ENCODE measurements around the gene CD99L2. TPM values are rescaled to one million over a fixed set of nuclear protein-coding genes. Genes with fewer than 3 reads are reported as not detected.
"Not testable (repeated sequence)": the region's sequence is repeated elsewhere in the genome, so short reads cannot be mapped to it uniquely, and the experiment has no call there.

The CD99L2 gene
- total RNA-seq, 1 experiment from 2014 or later, result 43.3 TPM

- no peak for DNase-seq (ENCODE audit: low spot score)
Observed at GRCh38 chrX:150897421-150898320, 797 bp downstream of the CD99L2 start.

- DNase-seq (ENCODE audit: low spot score), result no peak
Observed at GRCh38 chrX:150896632-150897031, 1.8 kb downstream of the CD99L2 start.

DNA sequence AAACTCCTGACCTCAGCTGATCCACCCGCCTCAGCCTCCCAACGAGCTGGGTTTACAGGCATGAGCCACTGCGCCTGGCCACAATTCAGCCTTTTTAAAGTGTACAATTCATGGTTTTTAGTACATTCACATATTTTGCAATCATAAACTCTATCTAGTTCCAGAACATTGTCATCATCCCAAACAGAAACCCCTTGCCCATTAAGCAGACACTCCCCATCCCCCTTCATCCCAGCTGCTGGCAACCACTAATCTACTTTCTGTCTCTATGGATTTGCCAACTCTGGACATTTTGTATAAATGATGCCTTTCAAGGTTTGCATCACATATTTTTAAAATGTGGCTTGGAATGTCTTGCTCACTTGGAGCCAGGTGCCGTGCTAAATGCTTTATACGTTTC lies 4.5 kb downstream of the CD99L2 start:
- DNase-seq (ENCODE audit: low spot score), result no peak

GRCh38 chrX:150889131-150889530 lies 9.3 kb downstream of the CD99L2 start:
- DNase-seq (ENCODE audit: low spot score), result no peak

- DNase-seq (ENCODE audit: low spot score), result no peak
Observed at GRCh38 chrX:150887906-150888465, 10.5 kb downstream of the CD99L2 start.

GRCh38 chrX:150887268-150887667 lies 11.2 kb downstream of the CD99L2 start:
- DNase-seq (ENCODE audit: low spot score), result not testable (repeated sequence)

DNA sequence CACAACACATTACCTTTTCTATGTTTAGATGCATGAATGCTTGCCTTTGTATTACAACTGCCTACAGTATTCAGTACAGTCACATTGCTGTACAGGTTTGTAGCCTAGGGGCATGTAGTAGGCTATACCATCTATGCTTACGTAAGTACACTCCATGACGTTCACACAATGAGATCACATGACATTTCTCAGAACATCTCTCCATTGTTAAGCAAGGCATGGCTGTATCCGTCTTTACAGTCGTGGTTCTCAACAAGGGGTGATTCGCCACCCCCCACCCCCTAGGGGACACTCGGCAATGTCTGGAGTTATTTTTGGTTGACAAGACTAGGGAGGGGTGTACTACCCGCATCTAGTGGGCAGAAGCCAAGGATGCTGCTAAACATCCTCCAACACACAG lies 12.1 kb downstream of the CD99L2 start:
- no peak for DNase-seq (ENCODE audit: low spot score)

GRCh38 chrX:150880808-150881165 lies 17.7 kb downstream of the CD99L2 start:
- no peak for DNase-seq (ENCODE audit: low spot score)

- DNase-seq (ENCODE audit: low spot score), result no peak
Observed at GRCh38 chrX:150879855-150880807, 18.3 kb downstream of the CD99L2 start.

- not testable (repeated sequence) for DNase-seq (ENCODE audit: low spot score)
Observed at GRCh38 chrX:150875621-150876020, 22.8 kb downstream of the CD99L2 start.

- no peak for DNase-seq (ENCODE audit: low spot score)
Observed at GRCh38 chrX:150874448-150874847, 24.0 kb downstream of the CD99L2 start.

- no peak for DNase-seq (ENCODE audit: low spot score)
Observed at GRCh38 chrX:150873616-150874015, 24.9 kb downstream of the CD99L2 start.

DNA sequence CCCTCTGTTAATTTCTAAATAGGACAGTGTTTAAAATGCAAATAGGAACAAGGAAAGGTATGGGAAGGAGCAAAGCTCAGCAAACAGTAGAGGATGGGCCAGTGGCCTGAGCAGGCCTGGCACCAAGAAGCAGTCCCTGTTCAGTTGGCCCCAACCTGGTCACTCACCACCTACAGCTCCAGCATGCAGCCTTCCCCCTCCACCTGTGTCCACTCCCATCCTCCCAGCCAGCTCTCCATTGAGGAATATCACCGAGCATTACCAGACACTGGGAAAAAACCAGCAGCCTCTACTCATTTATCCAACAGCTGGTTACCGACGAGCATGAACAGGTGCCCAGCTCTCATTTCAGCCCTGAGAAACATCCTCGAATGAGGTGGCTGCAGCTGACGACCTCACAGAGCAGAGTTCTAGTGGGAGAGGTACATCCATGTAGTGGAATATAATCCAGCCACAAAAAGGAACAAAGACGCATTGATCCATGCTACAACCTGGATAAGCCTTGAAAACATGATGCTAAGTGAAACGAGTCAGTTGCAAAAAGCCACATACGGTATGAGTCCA lies 25.6 kb downstream of the CD99L2 start:
- no peak for DNase-seq (ENCODE audit: low spot score)

- no peak for DNase-seq (ENCODE audit: low spot score)
Observed at GRCh38 chrX:150871341-150871811, 27.1 kb downstream of the CD99L2 start.

DNA sequence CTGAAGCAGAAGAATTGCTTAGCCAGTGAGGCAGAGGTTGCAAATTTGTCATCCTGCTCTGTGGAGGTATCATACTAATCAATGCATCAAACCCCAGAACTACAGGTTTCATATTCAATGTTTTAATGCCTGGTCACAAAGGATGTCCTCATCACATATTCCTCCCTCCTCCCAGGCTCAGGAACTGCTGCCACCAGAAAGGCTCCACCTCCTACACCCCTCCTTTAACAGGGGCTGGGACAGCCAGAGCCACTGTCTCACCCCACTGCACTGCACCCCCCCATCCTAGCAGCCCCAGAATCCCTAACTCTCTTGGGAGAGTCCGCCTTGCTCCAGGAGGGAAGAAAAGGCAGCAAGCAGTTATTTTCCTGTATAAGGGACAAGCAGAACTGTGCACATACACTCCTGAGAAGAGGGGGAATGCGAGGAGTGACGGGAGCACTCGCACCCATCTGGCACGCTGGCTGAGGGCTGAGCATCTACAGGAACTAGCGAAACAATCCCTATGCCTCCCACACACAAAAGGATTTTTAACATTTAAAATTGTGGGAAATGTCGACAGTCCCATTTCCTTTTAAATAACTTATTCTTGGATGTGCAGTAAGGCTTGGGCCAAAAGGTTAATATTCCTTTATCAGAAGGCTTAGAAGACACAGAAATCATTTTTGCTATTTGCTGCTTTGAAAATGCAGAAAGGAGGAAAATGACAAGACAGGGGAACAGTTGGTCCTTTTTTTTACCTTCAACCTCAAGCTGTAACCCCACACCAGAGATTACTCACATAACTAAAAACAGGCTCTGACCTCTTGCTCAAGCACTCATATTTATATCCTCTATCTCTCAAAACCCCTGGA lies 27.8 kb downstream of the CD99L2 start:
- DNase-seq (ENCODE audit: low spot score), result no peak

DNA sequence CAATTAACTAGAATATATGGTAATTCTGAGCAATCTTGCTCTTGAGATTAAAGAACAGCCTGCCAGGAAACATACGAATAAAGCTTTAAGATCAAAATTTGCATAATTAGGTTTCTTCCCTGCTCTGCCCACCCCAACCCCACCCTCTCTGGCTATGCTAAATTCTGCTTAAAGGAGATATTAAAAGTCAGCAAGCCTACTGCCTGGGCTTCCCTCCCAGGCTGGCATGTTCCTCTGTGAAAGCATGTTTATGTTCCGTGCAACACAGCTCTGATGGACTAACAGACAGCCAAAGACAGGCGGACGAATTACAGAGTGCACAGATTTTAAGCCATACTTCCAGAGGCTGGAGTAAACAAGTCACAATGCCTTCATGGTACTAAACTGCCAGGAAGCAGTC lies 28.4 kb downstream of the CD99L2 start:
- DNase-seq (ENCODE audit: low spot score), result no peak

DNA sequence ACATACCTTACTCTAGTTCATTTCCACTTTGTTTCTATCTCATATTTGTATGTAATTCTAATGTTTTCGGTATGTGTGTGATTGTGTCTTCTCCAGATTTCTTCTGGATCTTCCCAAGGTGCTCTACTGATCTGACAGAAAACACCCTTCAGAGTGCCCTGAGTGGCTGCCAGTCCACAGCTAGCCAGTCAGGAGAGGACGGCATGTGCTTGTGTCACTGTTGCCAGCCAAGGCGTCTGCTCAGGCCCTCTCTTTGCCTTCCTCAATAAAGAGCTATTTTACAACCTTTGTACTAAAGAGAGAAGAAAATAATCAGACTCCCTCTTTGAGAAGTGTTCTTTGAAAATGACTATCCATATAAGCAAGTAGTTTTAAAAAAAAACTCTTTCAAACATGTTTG lies 29.0 kb downstream of the CD99L2 start:
- no peak for DNase-seq (ENCODE audit: low spot score)

GRCh38 chrX:150868625-150869024 lies 29.8 kb downstream of the CD99L2 start:
- no peak for DNase-seq (ENCODE audit: low spot score)

DNA sequence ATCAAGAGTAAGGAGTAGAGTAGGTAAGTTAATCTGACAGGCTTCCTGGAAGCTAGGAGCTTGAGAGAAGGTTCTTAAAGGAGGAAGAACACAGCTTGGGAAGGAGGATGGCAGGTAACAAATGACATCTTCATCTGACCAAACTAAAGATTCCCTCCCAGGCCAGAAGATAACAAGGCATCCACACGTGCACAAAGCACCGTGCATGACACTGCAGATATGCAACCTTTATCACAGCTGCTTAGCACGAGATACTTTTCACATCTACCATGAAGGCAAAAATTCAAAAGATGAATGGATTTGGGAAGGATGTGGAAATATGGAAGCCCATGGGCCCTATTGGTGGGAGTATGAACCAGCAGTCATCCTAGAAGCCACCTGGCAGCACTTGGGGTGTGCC lies 34.3 kb downstream of the CD99L2 start:
- no peak for DNase-seq (ENCODE audit: low spot score)

GRCh38 chrX:150863191-150863590 lies 35.3 kb downstream of the CD99L2 start:
- DNase-seq (ENCODE audit: low spot score), result no peak

- no peak for DNase-seq (ENCODE audit: low spot score)
Observed at GRCh38 chrX:150857453-150857852, 41.0 kb downstream of the CD99L2 start.
